HG02678 (cell line): ENCODE results near the gene GAB1.

ENCODE experiments used
- ATAC-seq: cut with Tn5 transposase; IDR thresholded peaks from one replicate; pipeline ENCODE4 v1.9.1; 2021; ENCODE audit warnings: mild to moderate bottlenecking, moderate library complexity; ENCODE audit not compliant: unreplicated experiment

GAB1 gene

DNA sequence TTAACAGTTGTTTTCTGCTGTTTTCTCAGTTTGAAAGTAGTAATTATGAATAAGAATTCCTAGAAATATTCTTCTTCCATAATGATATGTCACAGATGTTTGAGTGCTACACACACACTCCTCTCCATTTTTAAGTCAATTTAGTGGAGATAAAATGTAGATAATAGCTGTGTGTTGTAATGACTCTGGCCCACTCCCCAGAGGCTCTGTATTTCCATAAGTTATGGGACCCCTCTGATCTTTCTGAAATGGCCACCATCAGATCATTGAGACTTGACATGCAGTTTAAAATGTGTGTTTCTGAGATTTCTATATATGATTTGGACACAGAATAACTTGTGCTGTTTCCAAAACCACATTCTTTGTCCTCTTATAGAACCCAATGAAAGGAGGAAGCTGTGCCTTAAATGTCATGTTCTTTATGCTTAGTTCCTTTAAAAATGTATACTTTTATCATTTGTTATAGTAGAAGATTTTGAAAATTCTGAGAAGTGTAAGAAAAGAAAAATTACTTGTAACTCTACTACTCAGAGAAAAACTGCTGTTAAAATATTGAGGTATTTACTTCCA, 46.4 kb downstream of the GAB1 start:
- no peak for ATAC-seq

DNA sequence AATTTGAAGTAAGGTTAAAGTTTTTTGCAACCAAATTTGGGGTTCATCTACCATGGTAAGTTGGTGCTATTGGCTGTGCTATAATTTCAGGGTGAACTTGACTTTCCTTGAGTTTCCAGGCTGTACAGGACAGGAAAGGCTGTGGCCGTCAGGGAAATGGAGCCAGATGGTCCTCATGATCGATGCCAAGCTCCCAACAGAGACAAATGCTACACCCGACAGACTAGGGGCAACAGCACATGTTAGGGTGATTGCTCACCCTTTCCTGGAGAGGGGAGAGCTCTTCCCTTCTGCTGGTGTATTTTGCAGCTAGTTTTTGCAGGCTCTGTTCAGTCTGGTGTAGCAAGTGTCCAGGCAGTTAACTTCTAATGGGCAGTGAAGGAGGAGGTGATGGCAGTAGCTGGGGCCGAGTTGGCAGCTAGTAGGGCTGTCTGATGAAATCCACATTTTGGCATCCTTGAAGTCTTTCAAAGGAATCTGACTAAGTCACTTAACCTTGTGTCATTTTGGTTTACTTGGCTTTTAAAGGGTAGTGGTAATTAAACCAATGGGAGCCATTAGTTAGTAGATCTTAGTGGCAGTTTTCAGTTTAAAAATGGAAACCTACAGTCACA, 47.8 kb downstream of the GAB1 start:
- no peak for ATAC-seq

DNA sequence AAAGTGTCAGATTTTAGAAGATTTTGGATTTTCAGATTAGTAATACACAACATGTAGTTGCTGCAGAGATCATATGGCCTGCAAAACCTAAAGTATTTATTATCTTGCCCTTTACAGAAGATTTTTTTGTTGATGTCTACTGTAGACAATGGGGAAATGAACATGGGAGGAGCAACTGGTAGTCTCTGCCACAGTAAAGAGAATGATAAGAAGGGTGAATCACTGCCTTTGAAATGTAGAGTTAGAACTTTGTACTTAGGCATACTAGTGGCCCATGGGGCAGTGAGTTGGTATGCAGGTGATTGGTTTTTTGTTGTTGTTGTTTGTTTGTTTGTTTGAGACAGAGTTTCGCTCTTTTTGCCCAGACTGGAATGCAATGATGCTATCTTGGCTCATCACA, 50.1 kb downstream of the GAB1 start:
- no peak for ATAC-seq

DNA sequence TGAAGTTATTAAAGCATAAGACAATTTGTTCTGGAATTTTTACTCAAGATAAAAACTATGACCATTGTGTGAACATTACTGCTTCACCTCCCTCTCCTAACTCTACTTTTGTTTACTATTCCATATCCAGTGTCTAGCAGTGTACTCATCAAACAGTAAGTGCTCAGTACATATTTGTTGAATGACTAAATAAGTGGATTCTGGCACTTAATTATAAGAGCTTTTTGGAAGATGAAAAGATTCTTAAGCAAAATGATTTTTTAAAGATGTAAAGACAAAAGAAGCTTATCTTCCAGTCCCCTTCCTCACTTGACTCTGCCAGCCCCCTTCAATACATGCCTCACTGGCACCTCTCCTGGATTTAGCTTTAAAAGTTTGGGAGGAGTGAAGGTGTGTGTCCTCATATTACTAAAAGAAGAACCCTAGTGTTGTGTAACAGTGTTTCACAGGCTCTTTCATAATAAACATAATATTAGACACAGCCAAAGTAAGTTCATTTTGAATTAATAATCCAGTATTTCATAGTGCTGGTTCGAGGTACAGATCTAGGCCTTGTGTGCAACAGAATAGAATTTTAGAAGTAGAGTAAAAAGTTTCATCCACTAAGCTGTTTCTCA, 53.0 kb downstream of the GAB1 start:
- no peak for ATAC-seq

DNA sequence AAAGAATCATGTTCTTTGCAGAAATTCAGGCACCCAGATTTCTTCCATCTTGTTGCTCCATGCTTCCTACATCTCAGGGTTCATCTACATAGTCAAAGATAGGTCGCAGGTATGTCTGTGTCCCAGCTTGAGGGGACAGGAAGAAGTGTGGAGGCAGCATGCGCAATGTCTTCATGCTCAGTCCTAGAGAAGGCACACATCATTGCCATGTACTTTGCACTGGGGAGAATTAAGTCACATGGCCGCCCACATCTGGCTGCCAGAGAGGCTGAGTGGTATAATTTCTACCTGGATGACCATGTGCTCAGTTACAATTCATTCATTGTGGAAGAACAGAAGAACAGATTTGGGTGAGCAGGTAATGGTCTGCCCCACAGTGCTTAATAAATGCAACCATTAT, 54.1 kb downstream of the GAB1 start:
- peak; percentile 51 for ATAC-seq

DNA sequence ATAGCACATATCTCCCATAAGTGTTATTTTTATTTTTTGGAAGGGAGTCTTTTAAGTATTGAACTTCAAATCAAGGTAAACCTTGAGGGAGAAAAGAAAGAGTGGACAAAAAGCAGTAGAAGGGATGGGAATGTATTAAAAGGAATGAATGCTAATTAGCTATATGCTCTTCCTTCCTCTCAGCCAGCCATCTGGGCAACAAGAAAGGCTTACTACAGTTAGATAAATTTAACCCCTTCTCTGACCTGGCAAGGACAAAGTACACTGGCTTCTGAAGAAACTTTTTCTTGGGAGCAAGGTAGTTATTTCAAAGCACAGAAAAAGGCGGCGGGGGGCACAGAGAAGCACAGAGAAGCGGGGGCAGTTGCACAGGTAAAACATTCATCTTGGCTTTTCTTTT, 54.6 kb downstream of the GAB1 start:
- ATAC-seq, result no peak

DNA sequence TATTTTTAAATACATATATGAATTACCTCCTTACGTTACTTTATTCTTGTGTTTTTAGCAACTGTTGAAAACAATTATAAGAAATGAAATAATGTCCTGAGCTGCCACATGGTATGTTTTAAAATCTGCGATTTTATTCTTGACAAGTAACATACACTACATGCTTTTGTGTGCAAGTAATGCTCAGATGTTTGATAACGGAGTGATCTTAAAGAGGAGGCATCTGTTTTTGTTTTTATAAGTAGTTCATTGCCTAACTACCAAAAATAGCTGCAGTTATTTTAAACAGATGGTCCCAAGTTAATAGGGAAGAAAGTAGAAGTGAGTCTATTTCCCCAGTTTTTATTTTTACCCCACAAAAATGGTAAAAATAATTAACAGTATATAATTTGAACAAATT, 55.2 kb downstream of the GAB1 start:
- ATAC-seq, result no peak

DNA sequence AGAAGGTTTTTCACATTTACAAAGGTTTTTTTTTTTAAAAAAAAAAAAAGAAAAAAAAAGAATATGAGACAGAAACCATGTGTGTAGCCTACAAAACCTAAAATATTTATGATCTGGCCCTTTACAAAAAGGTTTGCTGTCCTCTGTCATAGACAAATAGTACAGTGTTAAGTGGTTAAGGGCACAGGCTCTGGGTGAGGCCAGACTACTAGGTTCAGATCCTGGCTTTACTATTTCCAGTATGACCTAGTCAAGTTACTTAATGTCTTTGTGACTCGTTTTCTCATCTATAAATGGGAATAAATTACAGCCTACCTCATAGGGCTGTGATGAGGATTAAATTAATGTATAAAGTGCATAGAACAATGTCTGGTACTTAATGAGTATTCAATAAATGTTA, 56.5 kb downstream of the GAB1 start:
- ATAC-seq, result no peak

DNA sequence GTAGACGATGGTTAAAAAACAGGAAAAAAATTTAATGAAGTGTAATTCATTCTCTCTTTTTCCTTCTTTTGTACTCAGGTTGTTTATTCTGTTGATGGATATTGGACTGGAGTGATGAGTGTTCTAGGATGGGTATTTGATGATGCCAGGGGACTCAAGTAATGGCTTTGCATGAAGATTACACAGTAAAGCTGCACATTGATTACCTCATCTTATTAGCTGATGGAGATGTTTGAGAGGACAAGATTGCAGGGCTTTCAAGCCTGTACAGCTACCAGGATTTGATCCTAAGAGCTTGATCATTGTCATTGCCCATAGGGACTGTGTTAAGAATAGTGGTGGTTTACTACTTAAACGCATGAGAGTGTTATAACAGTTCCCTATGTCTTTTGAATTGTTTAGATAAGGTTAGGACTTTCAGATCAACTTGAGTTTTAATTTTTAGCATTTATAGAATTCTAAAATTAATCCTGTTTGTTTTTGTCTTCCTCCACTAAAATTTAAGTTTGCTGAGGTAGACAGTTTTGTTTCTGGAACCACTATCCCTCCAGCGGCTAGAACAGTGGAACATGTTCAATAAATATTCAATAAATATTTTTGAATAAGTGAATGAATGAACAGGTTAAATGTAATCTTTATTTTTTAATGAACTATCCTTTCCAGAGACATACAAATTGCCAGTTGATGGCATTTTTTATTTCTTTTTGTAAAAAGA, 58.2 kb downstream of the GAB1 start:
- no peak for ATAC-seq

DNA sequence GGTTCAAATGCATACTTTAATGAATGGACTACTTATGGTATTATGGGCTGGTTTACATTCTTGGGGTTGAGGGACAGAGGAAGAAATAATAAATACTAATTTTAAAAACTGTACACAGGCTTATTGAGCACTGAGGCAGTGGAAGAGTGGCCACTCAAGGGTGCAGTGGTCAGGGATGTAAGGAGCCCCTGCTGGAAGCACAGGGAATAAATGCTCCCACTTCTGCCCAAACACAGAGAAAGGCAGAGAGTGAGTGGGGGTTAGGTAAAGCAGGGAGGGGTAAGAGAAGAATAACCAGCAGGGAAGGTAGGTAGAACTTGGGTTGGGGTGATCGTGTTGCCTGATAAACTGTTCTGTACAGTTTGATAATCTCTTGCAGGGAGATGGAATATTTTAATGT, 60.0 kb downstream of the GAB1 start:
- no peak for ATAC-seq

DNA sequence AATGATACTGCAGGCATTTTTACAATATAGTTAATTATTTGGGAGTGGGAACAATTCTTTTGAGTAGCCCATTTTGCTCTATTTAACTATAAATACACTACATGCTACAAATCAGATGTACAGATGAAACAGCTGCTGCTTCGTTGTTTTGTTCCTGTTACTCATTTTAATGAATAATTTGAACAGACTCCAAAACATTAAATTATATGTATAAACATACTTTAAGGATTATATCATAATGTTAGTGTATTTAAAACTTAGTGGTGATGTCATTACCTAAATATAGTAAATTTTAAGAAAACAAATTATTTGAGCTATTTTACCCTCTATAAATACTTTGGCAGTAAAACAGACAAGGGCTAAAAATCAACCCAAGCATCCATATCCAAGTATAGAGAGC, 60.7 kb downstream of the GAB1 start:
- ATAC-seq, result no peak

DNA sequence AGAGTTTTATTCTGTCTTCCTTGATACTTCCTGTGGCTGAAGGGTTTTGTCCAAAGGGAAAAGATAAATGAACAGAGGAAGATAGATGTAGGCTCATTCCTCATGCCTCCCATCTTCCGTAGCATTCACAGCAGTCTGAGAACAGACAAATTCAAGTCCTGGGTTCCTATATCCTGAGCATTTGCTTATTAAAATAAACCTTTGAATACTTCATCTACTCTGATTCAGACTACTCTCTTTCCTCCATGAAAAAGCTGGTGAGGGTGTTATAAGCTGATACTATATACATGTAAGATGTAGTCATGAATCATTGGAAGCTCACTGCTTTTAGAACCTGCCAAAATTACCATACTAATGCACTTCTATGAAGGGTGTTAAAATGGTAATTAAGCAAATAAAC, 61.2 kb downstream of the GAB1 start:
- ATAC-seq, result no peak

DNA sequence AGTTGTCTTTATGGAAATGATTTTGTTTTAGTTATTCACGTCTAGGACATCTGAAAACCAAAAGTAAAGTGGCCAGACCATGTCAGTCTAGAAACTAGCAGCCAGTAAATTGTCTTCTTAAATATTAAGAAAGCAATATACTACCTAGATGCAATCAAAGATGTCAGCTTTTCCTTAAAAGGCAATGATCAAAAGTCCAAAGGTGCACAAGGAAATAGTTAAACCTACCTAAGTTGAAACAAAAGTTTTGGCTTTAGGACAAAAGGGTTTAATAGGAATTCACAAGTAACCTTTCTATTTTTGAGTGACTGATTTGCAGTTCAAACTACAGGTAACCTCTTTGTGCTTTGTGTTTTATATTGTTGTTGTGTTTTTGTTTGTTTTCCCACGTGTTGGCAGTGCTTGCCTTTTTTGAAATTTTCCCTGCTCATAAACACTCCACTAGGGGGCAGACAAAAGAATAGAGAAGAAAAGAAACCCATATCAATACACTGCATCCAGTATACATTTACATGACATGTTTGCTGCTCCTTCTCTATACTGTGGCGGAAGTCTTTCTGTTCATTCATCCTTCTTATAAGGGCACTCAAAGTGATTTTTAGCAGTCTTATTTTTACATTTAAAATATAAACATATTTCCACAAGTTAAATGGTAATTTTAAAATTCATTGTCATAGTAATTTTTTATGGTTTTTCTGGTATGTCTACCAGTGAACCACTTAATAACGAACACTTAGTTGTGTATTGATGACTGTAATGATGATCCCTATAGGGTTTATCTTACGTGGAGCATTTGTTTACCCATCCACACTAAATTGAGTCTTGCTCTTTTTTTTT, 62.7 kb downstream of the GAB1 start:
- ATAC-seq, result peak; percentile 45

DNA sequence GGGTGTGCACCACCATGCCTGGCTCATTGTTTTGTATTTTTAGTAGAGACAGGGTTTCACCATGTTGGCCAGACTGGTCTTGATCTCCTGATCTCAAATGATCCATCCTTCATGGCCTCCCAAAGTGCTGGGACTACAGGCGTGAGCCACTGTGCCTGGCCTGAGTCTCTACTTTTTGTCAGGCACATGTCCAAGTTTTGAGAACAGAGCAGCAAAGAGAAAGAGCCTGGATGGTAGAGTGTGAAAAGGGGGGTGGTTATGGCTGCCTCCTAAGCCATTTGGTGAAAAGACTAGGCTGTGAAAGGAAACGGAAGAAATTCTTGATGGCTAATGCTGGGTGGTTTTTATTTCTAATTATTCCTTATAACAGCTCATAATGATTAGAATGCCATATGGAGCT, 63.4 kb downstream of the GAB1 start:
- no peak for ATAC-seq

DNA sequence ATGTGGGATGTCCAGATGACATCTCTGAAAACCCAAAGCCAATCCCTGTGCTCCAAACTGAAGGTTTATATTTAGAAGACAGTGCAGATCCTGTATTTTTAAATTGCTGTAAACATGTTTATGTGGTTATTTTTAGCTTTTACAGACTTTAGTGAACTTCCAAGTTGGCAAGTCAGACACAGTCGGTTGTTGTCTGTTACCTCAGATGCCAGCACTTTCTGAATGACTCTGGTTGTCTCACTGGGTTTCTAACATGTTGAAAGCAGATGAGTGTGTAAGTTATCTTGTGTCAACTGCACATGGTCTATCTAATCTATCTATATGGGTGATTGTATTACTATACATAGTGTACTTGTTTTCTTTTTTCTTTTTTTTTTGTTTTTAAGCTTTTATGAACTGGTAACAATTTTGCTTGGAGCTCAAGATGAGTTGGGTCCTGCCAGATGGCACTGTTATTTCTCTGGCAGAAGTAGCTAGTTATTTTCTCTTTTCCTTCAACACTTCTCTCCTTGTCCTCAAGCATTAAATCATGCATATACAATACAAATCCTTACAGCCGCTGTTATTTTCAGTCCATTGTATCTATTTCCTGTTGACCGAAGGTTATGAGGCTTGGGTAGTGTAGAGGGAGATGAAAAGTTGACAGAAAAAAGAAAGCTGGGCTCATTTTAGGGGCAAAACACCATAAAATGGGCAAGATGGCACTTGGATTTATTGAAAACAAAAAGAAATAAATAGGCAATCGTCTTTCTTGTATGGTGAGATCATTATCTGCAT, 66.3 kb downstream of the GAB1 start:
- ATAC-seq, result peak; percentile 33

DNA sequence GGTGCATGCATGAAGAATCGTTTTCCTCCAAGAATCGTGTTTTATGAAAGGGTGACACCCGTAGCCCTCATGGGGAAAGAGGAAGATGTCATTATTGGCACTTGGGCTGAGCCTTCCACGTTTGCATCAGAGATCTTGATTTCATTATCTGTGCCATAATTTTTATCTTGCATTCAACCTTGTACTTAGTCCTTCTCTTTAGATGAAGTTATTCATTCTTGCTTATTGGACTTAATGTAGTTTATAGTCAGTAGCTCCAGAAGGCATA, 66.8 kb downstream of the GAB1 start:
- ATAC-seq, result no peak

DNA sequence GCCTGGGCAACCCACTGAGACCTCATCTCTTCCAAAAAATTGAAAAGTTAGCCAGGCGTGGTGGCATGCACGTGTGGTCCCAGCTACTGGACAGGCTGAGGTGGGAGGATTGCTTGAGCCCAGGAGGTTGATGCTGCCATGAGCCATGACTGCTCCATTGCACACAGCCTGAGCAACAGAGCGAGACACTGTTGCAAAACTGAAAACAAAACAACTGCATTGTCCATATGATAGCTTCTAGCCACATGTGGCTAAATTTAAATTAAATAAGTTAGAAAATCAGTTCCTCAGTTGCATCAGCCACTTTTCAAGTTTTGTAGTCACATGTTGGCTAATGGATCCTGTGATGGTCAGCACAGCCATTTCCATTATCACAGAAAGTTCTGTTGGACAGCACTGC, 67.9 kb downstream of the GAB1 start:
- ATAC-seq, result peak; percentile 84

DNA sequence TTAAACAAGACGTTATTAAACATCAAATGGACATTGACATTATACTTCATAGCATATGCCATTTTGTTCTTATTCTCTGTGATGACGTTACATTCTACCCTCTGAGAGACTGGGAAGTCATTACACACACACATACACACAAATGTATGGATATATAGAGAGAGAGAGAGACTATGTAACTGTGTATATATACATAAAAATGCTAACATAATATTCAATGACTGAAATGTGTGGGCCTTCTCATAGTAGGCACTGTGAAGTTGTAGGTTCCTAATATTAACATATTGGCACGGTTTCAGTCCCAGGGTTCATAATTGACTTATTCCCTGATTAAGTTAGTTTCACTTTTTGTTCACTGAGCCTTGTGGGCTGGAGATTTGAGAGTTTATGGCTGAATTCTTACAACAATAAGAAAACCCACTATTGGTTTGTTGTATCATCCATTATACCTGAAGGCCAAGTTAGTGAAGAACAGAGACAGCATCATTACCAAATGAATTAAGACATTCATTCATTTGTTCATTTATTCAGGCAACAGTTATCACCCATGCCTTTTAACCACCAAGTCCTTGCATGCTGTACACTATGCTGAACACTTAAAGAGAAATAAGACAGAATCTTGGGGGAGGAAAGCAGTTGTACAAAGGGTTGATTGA, 68.5 kb downstream of the GAB1 start:
- peak; percentile 27 for ATAC-seq

DNA sequence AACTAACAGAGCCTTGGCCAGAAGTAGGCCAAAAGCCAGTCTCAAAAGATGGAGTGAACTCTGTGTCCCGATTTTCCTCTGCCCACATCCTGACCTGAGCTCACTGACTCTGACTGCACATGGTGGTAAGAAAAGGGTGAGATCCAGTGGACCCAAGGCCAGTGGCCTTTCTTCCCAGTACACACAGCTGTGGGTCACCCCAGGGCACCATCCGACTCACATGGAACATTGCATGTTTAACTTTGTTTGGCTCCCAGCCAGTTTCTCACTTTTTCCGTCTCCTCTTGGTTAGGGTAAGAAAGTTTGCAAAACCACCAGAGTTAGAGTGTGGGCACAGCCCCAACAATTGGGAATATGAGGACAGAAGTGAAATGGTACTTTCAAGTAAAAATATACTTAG, 69.8 kb downstream of the GAB1 start:
- no peak for ATAC-seq

DNA sequence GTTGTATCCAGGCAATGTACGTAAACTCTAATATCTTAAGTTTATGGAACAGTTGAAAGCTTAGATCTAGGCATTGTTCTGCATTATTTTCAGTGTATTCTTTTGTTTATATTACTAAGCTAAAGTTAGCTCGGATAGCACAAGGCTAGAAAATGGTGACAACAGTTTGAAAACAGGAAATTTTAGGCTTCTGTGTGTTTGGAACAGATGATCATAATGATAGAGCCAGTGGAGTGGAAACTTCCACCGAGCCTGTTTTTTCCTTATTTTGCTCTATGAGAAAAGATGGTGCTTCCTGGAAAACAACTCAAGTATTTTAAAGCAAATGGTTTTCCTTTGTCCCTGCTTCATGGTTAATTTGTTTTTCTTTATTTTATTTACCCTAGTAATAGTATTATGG, 70.8 kb downstream of the GAB1 start:
- no peak for ATAC-seq
